Measurements from ENCODE around the gene FAM120A.
"Not testable (repeated sequence)": the region's sequence is repeated elsewhere in the genome, so short reads cannot be mapped to it uniquely, and the experiment has no call there.

FAM120A gene

GRCh38 chr9:93511228-93511627 is 59.7 kb downstream of the FAM120A start:
- not testable (repeated sequence) for DNase-seq (ENCODE audit: low spot score)

- DNase-seq (ENCODE audit: low spot score): not testable (repeated sequence)
Observed at GRCh38 chr9:93512170-93512812, 60.8 kb downstream of the FAM120A start.

DNA sequence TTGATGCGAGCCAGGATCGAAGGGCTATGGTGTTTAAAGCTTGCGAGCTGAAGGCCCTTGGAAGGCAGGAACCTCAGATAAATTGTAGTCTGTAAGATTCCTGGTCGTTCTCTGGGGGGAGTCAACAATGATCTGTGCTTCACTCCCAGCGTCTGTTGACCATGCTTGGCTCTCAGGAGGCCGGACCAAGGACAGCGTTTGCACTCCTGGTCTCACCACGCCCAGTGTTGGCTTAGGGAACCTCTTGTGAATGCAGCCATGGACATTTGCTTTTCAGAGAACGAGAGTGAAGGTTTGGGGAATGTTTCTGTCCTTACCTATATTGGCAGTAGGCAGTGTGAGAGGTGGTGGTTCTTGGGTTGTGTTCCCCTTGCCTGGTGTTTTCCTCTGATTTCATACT is 62.1 kb downstream of the FAM120A start:
- DNase-seq (ENCODE audit: low spot score): no peak

DNA sequence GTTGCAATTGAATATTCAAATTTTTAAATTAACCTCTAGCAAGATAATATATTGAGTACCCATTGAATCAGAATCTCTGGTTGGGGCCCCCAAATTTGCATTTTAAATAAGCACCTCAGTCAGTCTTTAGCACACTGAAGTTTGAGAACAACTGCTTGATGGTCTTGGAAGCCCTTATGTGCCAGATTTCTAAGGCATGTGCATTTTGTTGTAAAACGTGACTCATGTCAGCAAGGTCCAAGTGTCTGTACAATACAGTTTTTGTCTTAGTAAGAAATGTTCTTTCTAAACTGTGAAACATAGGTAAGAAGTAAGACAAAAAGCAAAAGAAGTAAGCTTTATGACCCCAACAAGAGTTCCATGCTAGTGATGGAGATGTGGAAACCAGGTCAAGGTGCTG is 65.8 kb downstream of the FAM120A start:
- no peak for DNase-seq (ENCODE audit: low spot score)

DNA sequence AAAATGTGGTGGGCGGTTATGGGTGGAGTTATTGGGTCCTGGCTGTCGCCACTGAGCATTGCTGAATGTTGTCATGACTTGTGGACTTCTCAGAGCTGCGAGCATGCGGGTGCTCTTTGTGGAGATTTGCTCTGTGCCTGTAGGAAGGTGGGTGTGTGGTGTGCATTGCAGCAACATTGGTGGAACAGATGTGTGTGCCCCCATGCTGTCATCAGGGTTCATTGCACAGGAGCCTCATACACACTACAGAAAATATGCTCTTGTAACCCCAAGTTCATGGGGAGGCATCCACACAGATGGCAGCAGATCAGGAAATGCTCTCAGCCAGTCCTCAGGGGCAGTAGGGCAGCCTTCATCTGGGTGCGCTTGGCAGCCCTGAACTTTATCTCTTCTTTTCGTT is 69.0 kb downstream of the FAM120A start:
- DNase-seq (ENCODE audit: low spot score): no peak

GRCh38 chr9:93522736-93523135 is 71.3 kb downstream of the FAM120A start:
- DNase-seq (ENCODE audit: low spot score): no peak

DNA sequence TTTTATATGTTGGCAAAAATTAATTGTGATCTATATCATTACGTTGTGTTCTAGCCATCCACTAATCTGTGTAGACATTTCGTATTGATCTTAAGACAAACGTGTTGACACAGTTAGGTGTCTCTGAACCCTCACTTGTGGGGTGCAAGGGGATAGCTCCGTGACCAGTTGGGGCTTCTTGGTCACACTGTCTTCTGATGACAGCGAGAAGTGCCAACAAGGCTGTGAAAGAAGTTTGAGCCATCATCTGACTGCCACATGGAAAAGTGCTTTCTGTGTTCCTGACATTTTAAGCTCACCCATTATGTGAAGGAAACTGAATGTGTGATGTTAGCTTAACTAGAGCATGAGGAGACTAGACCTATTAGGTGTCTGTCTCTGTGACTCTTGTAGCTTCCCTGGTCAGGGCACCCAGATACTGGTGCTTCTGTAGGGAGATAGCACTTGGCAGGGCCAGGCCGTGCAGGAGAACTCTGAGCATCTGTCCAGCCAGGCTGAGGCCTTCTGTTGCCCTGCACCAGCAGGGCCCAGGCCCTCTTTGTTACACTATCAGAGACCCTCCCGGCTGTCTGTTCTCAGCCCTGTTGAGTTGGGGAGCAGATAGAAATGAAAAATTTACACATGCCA is 72.1 kb downstream of the FAM120A start:
- DNase-seq (ENCODE audit: low spot score): no peak

- peak; percentile 60 for DNase-seq (ENCODE audit: low spot score)
Observed at GRCh38 chr9:93525476-93525875, 74.0 kb downstream of the FAM120A start.

GRCh38 chr9:93531374-93531773 is 79.9 kb downstream of the FAM120A start:
- DNase-seq (ENCODE audit: low spot score): no peak

GRCh38 chr9:93532141-93532540 is 80.7 kb downstream of the FAM120A start:
- DNase-seq (ENCODE audit: low spot score): no peak

DNA sequence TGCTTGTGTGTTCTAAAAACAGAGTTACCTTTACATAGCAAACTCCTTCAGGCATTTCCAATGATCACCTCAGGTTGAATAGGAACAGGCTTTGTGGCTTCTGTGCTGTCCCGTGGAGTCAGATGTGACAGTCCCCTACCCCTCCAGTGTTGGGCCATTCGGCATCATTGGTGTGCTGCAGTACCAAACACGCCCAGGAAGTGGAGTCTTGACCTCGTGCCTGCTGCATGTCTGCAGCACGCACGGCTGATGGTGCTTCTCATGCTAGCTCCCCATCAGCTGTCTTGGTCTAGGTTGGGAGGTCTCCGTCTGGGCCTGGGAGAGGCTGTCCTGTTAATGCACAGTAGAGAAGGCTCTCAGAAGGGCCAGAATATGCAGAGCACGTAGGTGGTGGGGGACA is 82.4 kb downstream of the FAM120A start:
- DNase-seq (ENCODE audit: low spot score): no peak

- no peak for DNase-seq (ENCODE audit: low spot score)
Observed at GRCh38 chr9:93536167-93536566, 84.7 kb downstream of the FAM120A start.

DNA sequence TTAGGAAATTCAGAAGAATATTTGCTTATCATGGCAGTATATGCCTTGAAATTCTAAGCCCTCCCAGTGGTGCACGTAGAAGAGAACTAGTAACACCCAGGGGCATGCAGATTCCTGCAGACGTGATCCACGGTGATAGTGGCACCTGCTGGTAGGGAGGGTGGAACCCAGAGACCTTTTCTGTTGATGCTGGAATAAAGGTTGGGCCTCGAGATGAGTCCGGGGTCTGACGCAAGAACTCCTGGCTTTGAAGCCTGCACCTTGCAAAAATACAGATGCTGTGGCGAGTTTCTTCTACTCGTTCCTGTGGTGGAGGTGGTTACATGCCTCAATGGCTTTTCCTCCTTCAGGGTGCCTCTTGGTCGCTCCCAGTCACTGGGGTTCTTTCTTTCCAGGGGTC is 85.4 kb downstream of the FAM120A start:
- DNase-seq (ENCODE audit: low spot score): no peak

GRCh38 chr9:93540305-93540704 is 88.8 kb downstream of the FAM120A start:
- DNase-seq (ENCODE audit: low spot score): no peak

DNA sequence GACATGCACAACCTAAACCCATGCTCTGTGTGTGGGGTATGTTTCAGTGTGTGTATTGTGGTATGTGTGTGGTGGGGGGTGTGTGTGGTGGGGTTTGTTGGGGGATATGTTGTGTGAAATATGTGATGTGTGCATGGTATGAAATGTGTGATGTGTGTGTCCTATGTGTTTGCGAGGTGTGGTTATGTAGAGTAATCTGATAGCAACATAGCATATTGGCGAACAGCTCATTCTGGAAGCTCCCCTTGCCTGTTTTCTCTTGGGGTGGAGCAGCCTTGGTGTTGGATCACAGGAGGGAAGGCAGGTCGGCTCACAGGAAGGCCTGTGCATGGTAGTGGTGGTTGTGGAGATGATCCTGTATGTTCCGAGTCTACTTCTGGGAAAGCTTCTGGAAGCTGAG is 89.5 kb downstream of the FAM120A start:
- DNase-seq (ENCODE audit: low spot score): no peak

DNA sequence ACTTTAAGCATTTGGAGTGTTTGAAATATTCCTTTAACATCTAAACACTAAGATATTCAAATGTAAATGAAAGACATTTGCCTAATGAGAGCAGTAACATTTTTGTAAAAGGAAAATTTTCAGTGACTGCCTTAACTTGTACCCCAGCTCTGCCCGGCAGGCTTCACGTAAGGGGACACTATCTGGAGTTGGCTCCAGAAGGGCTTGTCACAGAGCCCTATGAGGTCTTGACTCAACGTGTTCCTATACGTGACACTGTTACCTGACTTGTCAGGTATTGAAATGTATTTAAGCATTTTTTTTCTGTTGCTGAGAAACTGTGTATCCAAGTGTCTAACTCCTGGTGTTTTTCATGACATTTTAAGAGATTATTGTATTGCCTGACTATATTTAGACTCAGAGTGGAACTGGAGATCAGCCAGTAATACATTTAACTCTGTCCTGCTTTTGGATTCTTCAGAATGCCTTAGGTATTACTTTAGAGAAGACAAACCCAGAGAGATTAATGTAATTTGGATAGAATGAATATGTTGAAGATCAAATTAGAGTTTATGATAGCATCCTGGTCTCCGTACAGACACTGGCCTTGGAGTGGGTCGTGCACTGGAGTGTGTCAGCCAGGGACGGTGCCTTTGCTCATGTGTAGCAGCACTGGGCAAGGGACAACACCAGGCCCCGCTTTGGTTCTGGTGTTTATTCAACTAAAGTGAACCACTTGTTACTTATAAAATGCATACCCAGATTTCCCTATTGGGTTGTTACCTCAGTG is 90.3 kb downstream of the FAM120A start:
- no peak for DNase-seq (ENCODE audit: low spot score)

- DNase-seq (ENCODE audit: low spot score): no peak
Observed at GRCh38 chr9:93543117-93543516, 91.6 kb downstream of the FAM120A start.

GRCh38 chr9:93546356-93546755 is 94.9 kb downstream of the FAM120A start:
- DNase-seq (ENCODE audit: low spot score): no peak

DNA sequence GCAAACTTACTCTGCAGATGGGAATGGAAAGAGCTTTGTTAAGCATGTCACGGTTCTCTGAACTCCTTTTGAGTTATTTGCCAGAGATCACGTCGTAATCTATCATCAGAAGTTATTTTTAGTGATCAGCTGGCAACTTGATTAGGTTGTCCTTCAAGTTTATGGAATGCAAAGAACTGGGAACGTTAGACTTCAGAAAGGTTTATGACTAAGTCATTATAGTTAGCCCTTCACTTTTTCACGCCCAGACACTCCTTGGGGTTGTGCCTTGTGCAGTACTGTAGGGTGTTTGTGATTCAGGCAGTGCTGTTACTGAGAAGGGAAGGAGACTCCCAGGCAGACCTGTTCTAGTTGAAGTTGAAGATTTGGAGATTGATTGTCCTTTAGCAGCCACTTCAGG is 98.1 kb downstream of the FAM120A start:
- no peak for DNase-seq (ENCODE audit: low spot score)

GRCh38 chr9:93552923-93553322 is 101.4 kb downstream of the FAM120A start:
- no peak for DNase-seq (ENCODE audit: low spot score)

GRCh38 chr9:93555370-93555769 is 103.9 kb downstream of the FAM120A start:
- no peak for DNase-seq (ENCODE audit: low spot score)

DNA sequence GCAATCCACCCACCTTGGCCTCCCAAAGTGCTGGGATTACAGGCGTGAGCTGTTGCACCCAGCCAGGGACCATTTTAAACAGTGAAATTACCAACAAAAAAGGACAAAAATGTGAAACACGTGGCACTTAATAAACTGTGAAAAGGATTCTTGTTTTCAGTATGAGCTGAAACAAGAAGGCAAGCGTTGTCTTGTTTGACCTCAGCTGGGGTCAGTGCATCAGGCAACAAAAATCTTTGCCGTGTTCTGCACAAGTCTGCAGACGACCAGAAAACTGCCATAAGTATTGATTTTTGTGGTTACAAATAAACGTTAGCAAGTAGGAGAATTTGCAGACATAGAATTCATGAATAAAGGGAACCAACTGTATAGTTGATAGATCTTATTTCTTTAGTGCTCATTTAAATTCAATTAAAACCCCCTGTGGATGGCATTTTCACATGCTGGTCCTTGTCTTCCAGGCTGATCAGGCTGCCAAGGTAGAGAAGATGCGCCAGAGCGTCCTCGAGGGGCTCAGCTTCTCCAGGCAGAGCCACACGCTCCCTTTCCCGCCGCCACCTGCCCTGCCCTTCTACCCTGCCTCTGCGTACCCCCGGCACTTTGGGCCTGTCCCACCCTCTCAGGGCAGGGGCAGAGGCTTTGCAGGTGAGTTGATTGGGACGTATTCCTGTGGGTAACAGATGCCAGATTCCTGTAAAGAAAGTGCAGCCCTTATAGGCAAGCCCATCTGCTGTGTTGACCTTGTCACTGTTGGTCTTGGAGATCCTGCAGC is 106.1 kb downstream of the FAM120A start:
- no peak for DNase-seq (ENCODE audit: low spot score)

- no peak for DNase-seq (ENCODE audit: low spot score)
Observed at GRCh38 chr9:93558503-93558902, 107.0 kb downstream of the FAM120A start.
